ENCODE measurements around the gene GUCY2C. TPM values are rescaled to one million over a fixed set of nuclear protein-coding genes. Genes with fewer than 3 reads are reported as not detected.

GUCY2C gene
- total RNA-seq, 1 experiment from 2014 or later, result not detected

- no peaks in the 10 kb centered on the region for H3K4me1 ChIP-seq (ENCODE audit: insufficient read depth, low read length)
- ChIA-PET POLR2A (ENCODE audit: unreplicated experiment) (no interaction called here), CTCF (no interaction called here)
- intact Hi-C loops (cut with micrococcal nuclease), result no loop called here
- no peak overlapping the region for H2AFZ ChIP-seq (ENCODE audit: low read length)
- H3K27me3 ChIP-seq (ENCODE audit: low read length), result peaks cover 34% of the 10 kb centered on the region
- no peaks in the 10 kb centered on the region for H3F3A ChIP-seq (ENCODE audit: low read length, unreplicated experiment)
- no peak overlapping the region for H3K27ac ChIP-seq (ENCODE audit: low read length)
- TF ChIP-seq EZH2 (IDR thresholded peaks at IDR 0.05; ENCODE audit: low read length, unreplicated experiment) (no peak), EZH2phosphoT487 (IDR thresholded peaks at IDR 0.05; ENCODE audit: borderline replicate concordance, low read length) (no peak), CTCF (conservative IDR thresholded peaks at IDR 0.05; ENCODE audit: low read depth, low read length) (no peak)
- H3K36me3 ChIP-seq (ENCODE audit: low read depth, low read length), result no peaks in the 10 kb centered on the region
- H3K79me2 ChIP-seq (ENCODE audit: low read length), result no peaks in the 10 kb centered on the region
- no peak overlapping the region for H3K4me3 ChIP-seq (ENCODE audit: low read length)
- no peak for ATAC-seq
- BruUV-seq (replicated peaks), result no TSS peak
- H3K9me2 ChIP-seq (replicated peaks; ENCODE audit: low read length), result no peaks in the 10 kb centered on the region
- no peaks in the 10 kb centered on the region for H3K9me3 ChIP-seq (ENCODE audit: low read length)
- no peak overlapping the region for H3K9ac ChIP-seq (ENCODE audit: low read length)
- no peak overlapping the region for H3K4me2 ChIP-seq (ENCODE audit: low read length)
- H4K20me1 ChIP-seq (ENCODE audit: low read length), result no peaks in the 10 kb centered on the region
- DNase-seq, result no peak
Measured at GRCh38 chr12:14678547-14679150, 17.8 kb downstream of the GUCY2C start.

GRCh38 chr12:14668591-14668990 is 27.8 kb downstream of the GUCY2C start:
- Histone ChIP-seq H3K4me1 (ENCODE audit: insufficient read depth, low read length) (no peaks in the 10 kb centered on the region), H3K27me3 (ENCODE audit: low read length) (peaks cover 14% of the 10 kb centered on the region), H3K9ac (ENCODE audit: low read length) (no peak overlapping the region), H3K36me3 (ENCODE audit: low read depth, low read length) (no peaks in the 10 kb centered on the region), H3K4me3 (ENCODE audit: low read length) (no peak overlapping the region), H3K4me2 (ENCODE audit: low read length) (no peak overlapping the region), H3K27ac (ENCODE audit: low read length) (no peak overlapping the region), H3F3A (ENCODE audit: low read length, unreplicated experiment) (no peaks in the 10 kb centered on the region), H3K79me2 (ENCODE audit: low read length) (no peaks in the 10 kb centered on the region), H2AFZ (ENCODE audit: low read length) (no peak overlapping the region), H3K9me2 (replicated peaks; ENCODE audit: low read length) (no peaks in the 10 kb centered on the region), H3K9me3 (ENCODE audit: low read length) (no peaks in the 10 kb centered on the region), H4K20me1 (ENCODE audit: low read length) (no peaks in the 10 kb centered on the region)
- DNase-seq, result no peak
- no peak for ATAC-seq
- TF ChIP-seq CTCF (conservative IDR thresholded peaks at IDR 0.05; ENCODE audit: low read depth, low read length) (no peak), EZH2phosphoT487 (IDR thresholded peaks at IDR 0.05; ENCODE audit: borderline replicate concordance, low read length) (no peak), EZH2 (IDR thresholded peaks at IDR 0.05; ENCODE audit: low read length, unreplicated experiment) (no peak)
- intact Hi-C loops (cut with micrococcal nuclease), result no loop called here
- BruUV-seq (replicated peaks), result no TSS peak
- POLR2A ChIA-PET (ENCODE audit: unreplicated experiment), result no interaction called here
- CTCF ChIA-PET, result no interaction called here
